HG03135 (cell line): Measurements from ENCODE around the gene HHIP.

ENCODE experiments used
- ATAC-seq: cut with Tn5 transposase; IDR thresholded peaks from one replicate; pipeline ENCODE4 v1.9.1; 2021; ENCODE audit warnings: mild to moderate bottlenecking, moderate library complexity; ENCODE audit not compliant: unreplicated experiment

Gene HHIP

GRCh38 chr4:144655491-144655890 is 9.5 kb downstream of the HHIP start:
- ATAC-seq, result no peak

- no peak for ATAC-seq
Observed at GRCh38 chr4:144656850-144657249, 10.9 kb downstream of the HHIP start.

DNA sequence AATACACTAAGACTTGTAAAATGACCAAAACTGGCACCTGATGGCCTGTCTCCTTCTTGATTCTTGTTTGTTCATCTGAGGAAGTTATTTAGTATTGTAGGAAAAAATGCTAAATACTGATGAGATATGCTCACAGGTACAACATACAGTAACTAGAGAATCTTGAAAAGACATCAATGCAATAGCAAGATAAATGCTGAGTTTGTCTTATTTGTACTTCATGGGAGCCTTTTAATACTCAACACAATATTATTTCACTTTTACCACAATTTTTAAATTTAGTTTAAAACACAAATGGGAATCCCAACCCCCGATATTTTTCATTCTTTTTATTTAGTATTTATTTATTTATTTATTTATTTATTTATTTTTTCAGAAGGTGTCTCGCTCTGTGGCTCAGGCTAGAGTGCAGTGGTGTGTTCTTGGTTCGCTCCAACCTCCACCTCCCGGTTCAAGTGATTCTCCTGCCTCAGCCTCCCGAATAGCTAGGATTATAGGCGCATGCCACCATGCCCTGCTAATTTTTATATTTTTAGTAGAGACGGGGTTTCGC is 12.1 kb downstream of the HHIP start:
- ATAC-seq, result no peak

GRCh38 chr4:144658903-144659302 is 12.9 kb downstream of the HHIP start:
- ATAC-seq, result no peak

- ATAC-seq, result no peak
Observed at GRCh38 chr4:144659447-144659846, 13.5 kb downstream of the HHIP start.

- ATAC-seq, result no peak
Observed at GRCh38 chr4:144663834-144664475, 18.0 kb downstream of the HHIP start.

DNA sequence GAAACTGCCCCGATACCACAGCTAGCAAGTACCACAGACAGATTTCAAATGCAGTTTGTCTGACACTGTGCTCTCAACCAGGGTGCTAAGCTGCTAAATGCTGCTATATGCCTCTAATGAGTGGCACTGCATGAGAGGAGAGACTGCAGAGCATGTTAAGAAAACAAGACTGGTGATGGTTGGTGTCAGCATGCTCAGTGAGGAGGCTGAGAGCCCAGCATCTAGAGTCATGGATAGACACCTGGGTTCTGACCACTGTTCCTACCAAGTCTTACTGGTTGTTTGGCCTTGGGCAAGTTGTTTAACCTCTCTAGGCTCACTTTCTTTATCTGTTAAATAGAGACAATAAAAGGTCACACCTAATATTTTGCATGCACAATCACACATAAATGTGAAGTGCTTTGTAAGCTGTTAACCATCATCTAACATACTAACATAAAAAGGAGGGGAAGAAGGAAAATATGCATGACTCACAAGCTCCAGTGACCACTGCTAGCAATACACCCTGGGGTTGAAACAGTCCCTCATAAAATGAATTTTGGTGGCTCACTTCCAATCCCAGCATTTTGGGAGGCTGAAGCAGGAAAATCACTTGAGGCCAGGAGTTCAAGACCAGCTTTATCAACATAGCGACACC is 20.7 kb downstream of the HHIP start:
- no peak for ATAC-seq

DNA sequence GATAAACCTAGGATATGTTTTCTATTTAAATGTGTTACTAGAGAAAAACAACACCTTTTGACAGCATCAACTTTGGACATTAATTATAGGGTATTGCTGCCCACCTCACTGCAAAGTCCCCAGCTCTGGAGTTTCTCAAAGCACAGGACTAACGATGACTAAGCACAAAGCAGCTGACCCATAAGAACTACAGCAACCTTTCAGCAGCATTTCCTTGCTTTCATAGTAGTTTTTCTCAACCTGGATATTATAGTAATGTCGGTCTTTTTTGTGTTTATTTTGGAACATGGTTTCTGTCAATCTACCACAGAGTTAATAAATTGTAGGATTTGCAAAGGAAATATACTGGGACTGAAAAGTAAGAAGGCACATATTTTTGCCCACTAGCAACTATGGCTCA is 21.5 kb downstream of the HHIP start:
- no peak for ATAC-seq

DNA sequence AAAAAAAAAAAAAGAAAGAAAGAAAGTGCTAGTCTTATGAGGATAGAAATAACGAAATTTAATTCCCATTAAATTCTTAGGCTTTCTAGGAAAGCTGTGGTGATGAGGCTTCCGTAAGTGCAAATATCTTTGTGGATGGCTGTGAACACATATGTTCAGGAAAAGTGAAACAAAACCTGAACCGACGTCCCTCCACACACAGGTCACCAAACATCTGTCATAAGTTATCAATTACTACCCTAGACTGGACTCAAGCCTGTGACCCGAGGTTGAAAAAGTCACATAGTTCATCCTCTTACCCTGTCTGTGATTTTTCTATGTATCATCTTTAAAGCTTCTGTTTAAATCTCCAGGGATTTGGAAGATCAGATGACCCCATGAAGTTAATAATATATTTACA is 24.8 kb downstream of the HHIP start:
- no peak for ATAC-seq

DNA sequence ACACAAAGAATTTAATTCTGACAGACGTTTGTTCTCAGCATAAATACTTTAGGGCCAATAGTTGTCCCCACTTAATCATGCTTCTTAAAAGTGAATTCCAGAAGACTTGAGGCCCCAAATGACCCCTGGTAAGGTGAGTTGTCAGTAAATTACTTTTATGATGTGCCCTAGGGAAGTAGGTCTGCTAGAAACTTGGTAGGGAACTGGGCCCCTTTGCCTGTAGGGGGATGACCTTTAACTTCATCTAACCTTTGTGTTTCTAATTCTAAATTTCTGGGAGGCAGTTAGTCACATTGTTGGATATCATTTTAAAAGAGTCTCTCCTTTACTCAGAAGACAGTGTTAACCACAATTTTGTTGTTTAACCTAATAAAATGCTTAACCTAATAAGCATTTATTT is 28.8 kb downstream of the HHIP start:
- ATAC-seq, result no peak

- no peak for ATAC-seq
Observed at GRCh38 chr4:144681806-144682205, 35.9 kb downstream of the HHIP start.

GRCh38 chr4:144683516-144683915 is 37.6 kb downstream of the HHIP start:
- ATAC-seq, result no peak

- ATAC-seq, result no peak
Observed at GRCh38 chr4:144685911-144686310, 40.0 kb downstream of the HHIP start.

GRCh38 chr4:144686921-144687320 is 41.0 kb downstream of the HHIP start:
- ATAC-seq, result no peak

DNA sequence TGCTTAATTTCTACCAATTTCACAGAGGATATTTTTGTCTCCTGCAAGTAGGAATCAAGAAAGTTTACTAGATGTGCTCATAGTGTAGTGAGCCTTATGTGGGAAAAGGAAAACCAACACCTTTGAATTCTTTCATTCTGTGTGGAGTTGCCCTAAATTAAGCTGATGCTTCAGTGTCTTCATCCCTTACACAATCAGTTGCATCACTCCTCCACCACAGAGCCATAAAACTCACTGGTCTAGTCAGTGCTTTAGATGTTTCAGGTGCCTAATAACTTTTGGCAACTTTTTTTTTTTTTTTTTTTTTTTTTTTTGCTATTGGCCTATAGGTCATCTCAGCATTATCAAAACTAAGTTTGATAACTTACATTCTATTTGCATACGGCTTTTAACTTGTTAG is 41.5 kb downstream of the HHIP start:
- no peak for ATAC-seq

- ATAC-seq, result no peak
Observed at GRCh38 chr4:144688035-144688569, 42.1 kb downstream of the HHIP start.

DNA sequence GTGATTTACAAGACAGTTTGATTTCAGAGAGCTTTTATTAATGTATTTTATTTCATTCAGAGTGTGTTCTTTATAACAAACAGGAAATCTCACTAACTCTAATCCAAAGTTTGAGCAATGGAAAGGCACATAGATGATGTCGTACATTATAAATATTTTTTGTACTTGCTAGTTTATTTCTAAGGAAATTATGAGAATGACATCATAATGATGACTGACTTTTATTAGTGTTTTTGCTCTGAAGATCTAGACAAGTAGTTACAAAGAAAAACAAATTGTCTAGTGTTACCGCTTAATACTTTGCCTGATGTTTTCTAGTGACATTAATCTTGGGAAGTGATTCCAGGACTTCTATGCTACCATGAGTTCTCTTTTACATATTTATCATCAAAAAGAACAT is 43.2 kb downstream of the HHIP start:
- no peak for ATAC-seq

DNA sequence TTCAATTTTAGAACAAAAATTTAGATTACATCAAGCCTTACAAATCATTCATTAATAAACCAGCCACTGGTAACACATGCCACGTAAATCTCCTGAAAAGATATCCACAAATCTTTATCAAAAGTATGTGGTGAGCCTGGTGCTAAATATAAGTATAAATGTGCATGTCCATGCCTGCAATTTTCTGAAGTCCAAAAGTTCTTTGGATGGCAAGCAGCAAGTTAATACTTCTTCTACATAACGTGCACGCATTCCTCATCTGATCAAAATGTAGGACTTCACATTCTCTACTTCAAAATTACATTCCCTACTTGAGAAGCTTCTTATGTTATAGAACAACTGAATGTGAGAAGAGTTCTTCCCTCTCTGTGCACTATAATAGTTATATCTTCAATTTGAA is 49.8 kb downstream of the HHIP start:
- ATAC-seq, result no peak

DNA sequence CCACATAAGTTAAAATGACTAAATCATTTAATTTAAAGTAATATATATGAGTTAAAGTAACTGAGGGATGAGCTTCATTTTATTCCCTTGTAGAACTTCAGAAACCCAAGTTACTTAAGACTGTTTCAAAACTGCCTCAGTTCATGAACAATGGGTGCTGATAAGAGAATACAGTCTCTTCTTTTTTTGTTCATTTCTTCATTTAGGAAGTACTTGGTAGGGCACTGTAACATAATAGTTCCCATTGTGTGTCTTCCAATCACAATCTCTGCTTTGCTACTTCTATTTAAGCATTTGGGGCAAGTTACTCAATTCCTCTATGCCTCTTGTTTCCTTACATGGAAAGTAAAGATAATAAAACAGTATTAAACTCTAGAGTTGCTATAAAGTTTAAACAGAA is 50.4 kb downstream of the HHIP start:
- no peak for ATAC-seq

- no peak for ATAC-seq
Observed at GRCh38 chr4:144699565-144699964, 53.6 kb downstream of the HHIP start.

DNA sequence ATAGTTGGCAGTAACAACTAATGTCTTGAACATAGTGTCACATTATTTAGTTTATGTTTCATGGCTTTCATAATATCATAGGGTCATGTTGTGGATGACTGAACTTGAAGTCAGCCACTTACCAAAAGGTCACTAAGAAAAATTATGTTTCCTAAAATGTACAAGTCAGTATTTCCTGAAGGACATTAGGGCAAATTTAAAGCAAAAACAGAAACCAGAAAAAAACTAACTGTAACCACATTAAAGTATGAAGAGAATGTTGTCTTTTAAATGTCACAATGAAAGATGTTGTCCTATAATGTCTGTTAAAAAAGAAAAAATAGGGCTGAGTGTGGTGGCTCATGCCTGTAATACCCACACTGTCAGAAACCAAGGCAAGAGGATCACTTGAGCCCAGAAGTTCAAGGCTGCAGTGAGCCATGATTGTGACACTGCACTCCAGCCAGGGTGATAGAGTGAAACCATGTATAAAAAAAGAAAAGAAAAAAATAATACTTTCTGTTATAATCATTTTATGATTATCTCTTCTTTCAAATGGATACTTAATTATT is 55.8 kb downstream of the HHIP start:
- ATAC-seq, result no peak

DNA sequence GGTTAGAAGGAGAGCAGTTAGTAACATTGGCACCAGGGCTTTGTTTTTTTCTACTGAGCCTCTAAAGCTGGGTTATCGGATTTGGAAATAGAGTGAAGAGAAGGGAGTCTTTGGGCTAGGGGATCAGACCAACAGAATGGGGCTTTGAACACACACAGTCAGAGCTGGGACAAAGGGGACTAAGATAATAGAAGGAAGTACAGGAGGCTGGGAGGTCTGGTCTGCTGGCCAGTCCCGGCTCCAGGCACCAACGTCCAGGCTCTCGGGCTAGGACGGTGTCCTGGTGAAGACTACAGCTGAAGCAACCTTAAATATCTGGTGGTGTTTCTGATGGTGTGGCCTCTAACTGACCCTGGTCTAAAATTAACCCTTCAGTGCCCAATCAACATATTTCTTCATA is 57.5 kb downstream of the HHIP start:
- ATAC-seq, result no peak
